GM21717 (cell line): ENCODE results near the gene ARHGEF17.
"Not testable (repeated sequence)": the region's sequence is repeated elsewhere in the genome, so short reads cannot be mapped to it uniquely, and the experiment has no call there.

Experiments
- ATAC-seq: cut with Tn5 transposase; IDR thresholded peaks from one replicate; pipeline ENCODE4 v1.9.1; 2021; ENCODE audit warnings: mild to moderate bottlenecking, moderate library complexity; ENCODE audit not compliant: unreplicated experiment

Gene ARHGEF17

GRCh38 chr11:73308003-73308960 lies at the start of gene ARHGEF17:
Gene ARHGEF17, plus strand, starts transcription at chr11:73308276. Its CDS starts 363 bp downstream, at chr11:73308639.
- ATAC-seq = no peak

- no peak for ATAC-seq
Observed at GRCh38 chr11:73259406-73260126, 48.5 kb upstream of the ARHGEF17 start.

DNA sequence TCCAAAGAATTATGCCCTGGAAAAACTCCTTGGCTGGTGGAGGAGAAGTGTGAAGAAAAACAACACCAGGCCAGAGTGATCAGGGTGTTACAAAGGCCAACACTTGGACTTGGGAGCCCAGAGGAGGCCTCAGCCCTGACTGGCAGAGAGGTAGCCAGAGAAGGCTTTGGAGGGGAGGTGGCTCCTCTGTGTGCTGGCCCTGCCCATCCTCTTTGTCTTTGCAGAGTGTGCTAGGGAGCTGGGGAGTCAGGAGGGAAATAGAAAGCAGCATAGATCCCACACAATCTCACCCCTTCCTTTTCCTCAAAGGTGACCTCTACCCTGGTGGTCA lies 48.0 kb upstream of the ARHGEF17 start:
- ATAC-seq = no peak

GRCh38 chr11:73262851-73263495 lies 45.1 kb upstream of the ARHGEF17 start:
- ATAC-seq = no peak

DNA sequence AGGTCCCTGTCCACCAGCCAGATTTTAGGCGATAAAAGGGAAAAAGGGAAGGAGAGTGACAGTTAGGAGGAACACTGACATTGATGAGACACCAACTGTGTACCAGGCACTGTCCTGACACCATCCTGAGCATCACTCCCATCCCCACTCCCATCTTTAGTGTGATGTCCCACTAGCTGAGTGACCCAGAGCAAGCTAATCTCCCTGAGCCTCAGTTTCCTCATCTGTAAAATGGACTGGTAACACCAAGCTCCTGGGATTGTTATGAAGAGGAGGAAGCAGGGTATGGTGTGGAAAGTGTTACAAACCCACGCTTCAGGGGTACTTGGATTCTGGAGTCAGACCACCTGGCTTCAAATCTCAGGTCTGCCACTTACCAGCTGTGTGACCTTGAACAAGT lies 44.4 kb upstream of the ARHGEF17 start:
- ATAC-seq = no peak

GRCh38 chr11:73265278-73265810 lies 42.7 kb upstream of the ARHGEF17 start:
- ATAC-seq = no peak

- ATAC-seq = no peak
Observed at GRCh38 chr11:73265853-73266645, 42.0 kb upstream of the ARHGEF17 start.

GRCh38 chr11:73266646-73267020 lies 41.4 kb upstream of the ARHGEF17 start:
- ATAC-seq = no peak

DNA sequence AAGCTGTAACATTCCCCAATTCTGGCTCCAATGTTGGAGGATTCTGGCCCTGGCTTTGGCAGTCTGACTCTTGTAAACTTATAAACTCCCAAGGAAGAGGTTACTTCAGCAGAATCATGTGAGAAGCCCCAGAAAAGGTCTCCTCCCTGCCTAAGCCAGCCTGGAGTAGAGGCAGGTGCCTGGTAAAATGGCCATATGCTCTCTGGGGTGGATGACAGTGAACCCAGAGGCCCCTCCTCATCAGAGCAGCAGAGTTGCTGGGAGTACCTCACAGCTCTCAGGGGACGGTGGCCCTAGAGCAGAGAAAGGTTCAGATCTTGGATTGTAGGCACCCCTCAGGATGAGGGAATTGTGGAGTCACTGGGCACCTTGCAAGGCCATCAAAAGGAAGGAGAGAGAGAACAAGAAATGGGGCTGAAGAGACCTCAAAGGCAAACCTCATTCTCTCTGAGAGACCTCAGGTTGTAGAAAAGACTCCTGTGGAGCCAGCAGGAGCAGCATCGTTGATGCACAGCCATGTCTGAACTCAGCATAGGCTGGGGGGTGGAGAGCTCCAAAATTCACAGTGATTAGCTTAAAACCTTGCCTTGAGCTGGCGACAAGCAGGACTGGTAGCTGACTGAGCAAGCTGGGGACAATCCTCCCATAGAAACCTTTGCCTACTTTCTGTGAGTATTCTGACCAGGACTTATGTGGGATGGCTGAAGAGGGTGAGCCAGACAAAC lies 40.8 kb upstream of the ARHGEF17 start:
- no peak for ATAC-seq

DNA sequence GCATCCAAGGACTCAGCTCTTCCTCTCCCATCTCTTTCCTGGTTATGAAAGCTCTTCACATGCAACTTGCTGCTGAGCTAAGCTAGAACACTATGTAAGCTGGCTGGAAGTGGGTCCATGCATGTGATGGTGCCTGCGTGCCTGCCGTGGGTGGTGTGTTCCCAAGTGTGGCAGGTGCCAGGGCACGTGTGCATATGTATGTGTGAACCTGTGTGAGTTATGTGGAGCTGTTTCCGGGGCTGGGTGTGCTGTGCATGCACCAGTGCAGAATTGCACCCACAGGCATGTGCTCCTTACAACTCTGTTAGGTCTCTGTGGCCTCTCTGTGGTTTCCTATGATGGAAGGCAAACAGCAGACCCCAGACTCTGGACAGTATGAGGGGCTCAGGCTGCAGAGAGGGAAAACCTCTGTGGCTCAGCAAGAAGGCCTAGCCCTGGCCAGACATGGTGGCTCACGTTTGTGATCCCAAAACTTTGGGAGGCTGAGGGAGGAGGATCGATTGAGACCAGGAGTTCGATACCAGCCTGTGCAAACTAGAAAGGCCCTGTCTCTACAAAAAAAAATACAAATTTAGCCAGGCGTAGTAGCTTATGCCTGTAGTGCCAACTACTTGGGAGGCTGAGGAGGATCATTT lies 40.1 kb upstream of the ARHGEF17 start:
- ATAC-seq = no peak

GRCh38 chr11:73268671-73269271 lies 39.3 kb upstream of the ARHGEF17 start:
- ATAC-seq = no peak

- no peak for ATAC-seq
Observed at GRCh38 chr11:73269459-73270015, 38.5 kb upstream of the ARHGEF17 start.

DNA sequence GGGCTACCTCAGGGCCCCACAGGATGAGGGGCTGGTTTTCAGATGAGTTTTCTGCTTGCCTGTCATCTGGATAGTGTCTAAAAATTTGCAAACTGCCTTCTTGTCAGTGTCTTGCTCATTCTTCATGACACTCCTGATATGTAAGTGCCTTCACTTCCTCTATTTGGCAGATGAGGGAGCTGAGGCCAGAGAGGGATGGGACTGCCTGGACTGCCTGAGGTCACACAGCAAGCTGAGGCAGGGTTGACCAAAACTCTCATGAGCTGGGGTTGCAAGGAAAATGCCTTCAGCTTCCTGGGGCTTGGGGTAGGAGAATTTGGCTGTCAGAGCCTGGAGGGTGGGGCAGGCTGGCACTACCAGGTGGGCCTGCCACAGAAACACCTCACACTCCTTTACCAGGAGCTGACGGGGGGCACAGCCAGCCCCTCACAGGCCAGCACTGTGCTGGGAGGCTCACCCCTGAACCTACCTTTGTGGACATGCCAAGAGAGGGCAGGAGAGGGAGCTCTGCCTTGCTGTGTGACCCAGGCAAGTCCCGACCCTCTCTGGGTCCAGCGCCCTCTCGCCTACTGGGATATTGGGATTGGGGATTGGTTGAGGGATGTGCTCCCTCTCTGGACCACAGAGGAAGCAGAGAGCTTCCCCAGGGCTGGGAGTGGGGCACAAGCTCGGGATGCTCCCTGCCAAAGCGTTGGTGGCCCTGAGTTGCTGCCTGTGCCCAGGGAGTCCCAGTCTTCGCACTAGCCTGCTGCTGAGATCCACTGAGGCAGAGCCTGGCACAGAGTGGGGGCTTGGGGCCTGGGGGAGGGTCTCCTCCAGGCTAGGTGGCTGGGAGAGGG lies 37.8 kb upstream of the ARHGEF17 start:
- no peak for ATAC-seq

DNA sequence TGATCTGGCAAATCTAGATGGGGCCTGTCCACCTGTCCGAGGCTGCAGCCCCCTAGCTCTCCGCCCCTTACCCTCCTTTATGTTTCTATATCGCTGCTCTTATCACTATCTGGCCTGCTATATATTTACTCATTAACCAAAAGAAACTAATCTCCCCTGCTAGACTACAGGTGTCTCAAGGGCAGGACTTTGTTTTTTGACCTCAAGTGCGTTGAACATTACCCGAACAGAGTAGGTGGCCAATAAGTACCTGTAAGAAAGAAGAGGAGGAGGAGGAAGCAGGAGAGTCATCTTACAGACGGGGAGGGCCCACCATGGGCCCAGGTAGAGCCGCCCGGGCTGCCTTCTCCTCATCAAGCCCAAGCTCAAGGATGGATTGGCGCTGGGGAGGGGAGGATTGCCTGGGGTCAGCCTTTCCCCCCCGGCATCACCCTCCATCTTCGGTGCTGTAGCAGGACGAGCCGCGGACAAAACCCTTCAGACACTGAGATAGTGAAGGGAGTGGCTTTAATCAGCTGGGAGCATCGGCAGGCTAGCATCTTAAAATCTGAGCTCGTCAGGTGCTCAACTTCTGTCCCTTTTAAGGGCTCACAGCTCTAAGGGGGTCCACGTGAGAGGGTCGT lies 37.1 kb upstream of the ARHGEF17 start:
- no peak for ATAC-seq

DNA sequence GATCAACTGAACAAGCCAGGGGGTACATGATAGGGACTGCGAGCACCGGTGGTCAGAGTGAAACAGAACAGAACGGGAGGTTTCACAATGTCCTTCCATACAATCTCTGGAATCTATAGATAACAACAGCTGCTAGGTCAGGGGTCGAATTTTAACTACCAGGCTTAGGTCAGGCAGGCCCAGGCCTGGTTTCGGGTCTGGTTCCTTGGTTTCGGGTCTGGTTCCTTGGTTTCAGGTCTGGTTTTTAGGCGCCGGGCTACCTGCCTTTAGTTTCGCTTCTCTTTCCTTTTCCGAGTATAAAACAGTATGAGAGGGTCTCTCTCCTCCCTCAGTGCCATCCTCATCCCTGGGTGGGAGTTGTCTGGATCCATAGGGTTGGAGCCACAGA lies 36.6 kb upstream of the ARHGEF17 start:
- ATAC-seq = not testable (repeated sequence)

- ATAC-seq = no peak
Observed at GRCh38 chr11:73271936-73272679, 36.0 kb upstream of the ARHGEF17 start, which contains the start of gene P2RY6. Gene P2RY6, plus strand, starts transcription at chr11:73272338. Its CDS starts 24,181 bp downstream, at chr11:73296519.

- ATAC-seq = no peak
Observed at GRCh38 chr11:73272680-73273038, 35.4 kb upstream of the ARHGEF17 start.
